ENCODE data around the gene NUAK1. TPM values are rescaled to one million over a fixed set of nuclear protein-coding genes. Genes with fewer than 3 reads are reported as not detected.

NUAK1 gene
- total and polyA plus RNA-seq, 3 experiments from 2014 or later, result 0.16 TPM; not detected in 2

- Histone ChIP-seq H3K36me3 (ENCODE audit: insufficient read depth, low read length) (no peaks in the 10 kb centered on the region), H3K4me3 (ENCODE audit: low read length) (no peak overlapping the region), H3K4me1 (ENCODE audit: insufficient read depth, low read length) (no peaks in the 10 kb centered on the region), H3K27ac (ENCODE audit: low read depth, low read length) (no peak overlapping the region), H3K9me3 (ENCODE audit: low read length) (no peaks in the 10 kb centered on the region), H3K27me3 (ENCODE audit: insufficient read depth, low read length, poor library complexity, severe bottlenecking) (no peaks in the 10 kb centered on the region)
- CTCF ChIA-PET, result no interaction called here
- POLR2A ChIA-PET, result no interaction called here
- Mint-ChIP-seq H3K27me3 (peaks cover 2 to 15% of the 10 kb centered on the region in 2 donors), H3K36me3 (no peaks in the 10 kb centered on the region), H3K27ac (no peak overlapping the region), H3K4me3 (no peak overlapping the region), H3K9me3 (peaks cover 0 to 2% (median 0%) of the 10 kb centered on the region in 5 donors), H3K4me1 (peaks cover 0 to 5% (median 3%) of the 10 kb centered on the region in 3 donors)
- no peak for DNase-seq
These were observed 24.2 kb downstream of the NUAK1 start for GRCh38 chr12:106114447-106115068.

- CTCF ChIA-PET, result no interaction called here
- no peak overlapping the region for H3K4me3 Mint-ChIP-seq
These were observed 24.8 kb downstream of the NUAK1 start for GRCh38 chr12:106113824-106114446.

GRCh38 chr12:106113446-106113823 lies 25.3 kb downstream of the NUAK1 start:
- DNase-seq, result no peak
- no peak overlapping the region for H3K27ac Mint-ChIP-seq
- H3K4me3 ChIP-seq (ENCODE audit: low read length), result no peak overlapping the region
- H3K9me3 Mint-ChIP-seq, result peaks cover 0 to 2% (median 0%) of the 10 kb centered on the region in 5 donors
- no peak overlapping the region for H3K27ac ChIP-seq (ENCODE audit: low read depth, low read length)
- no peaks in the 10 kb centered on the region for H3K36me3 ChIP-seq (ENCODE audit: insufficient read depth, low read length)
- H3K4me3 Mint-ChIP-seq, result peak overlapping the region in 1 of 7 donors; percentile 46
- no peaks in the 10 kb centered on the region for H3K36me3 Mint-ChIP-seq
- no peaks in the 10 kb centered on the region for H3K4me1 ChIP-seq (ENCODE audit: insufficient read depth, low read length)
- ChIA-PET POLR2A (no interaction called here), CTCF (no interaction called here)
- peaks cover 2 to 20% of the 10 kb centered on the region in 2 donors for H3K27me3 Mint-ChIP-seq
- peaks cover 0 to 5% (median 3%) of the 10 kb centered on the region in 3 donors for H3K4me1 Mint-ChIP-seq
- no peaks in the 10 kb centered on the region for H3K9me3 ChIP-seq (ENCODE audit: low read length)
- no peaks in the 10 kb centered on the region for H3K27me3 ChIP-seq (ENCODE audit: insufficient read depth, low read length, poor library complexity, severe bottlenecking)

More at GRCh38 chr12:106113824-106114446, 24.8 kb downstream of the NUAK1 start:
- Histone ChIP-seq H3K36me3 (ENCODE audit: insufficient read depth, low read length) (no peaks in the 10 kb centered on the region), H3K4me1 (ENCODE audit: insufficient read depth, low read length) (no peaks in the 10 kb centered on the region), H3K4me3 (ENCODE audit: low read length) (no peak overlapping the region), H3K27me3 (ENCODE audit: insufficient read depth, low read length, poor library complexity, severe bottlenecking) (no peaks in the 10 kb centered on the region), H3K27ac (ENCODE audit: low read depth, low read length) (no peak overlapping the region), H3K9me3 (ENCODE audit: low read length) (no peaks in the 10 kb centered on the region)
- no peaks in the 10 kb centered on the region for H3K36me3 Mint-ChIP-seq
- peaks cover 0 to 2% (median 0%) of the 10 kb centered on the region in 5 donors for H3K9me3 Mint-ChIP-seq
- DNase-seq, result no peak
- POLR2A ChIA-PET, result no interaction called here
- H3K27ac Mint-ChIP-seq, result no peak overlapping the region
- peaks cover 2 to 19% of the 10 kb centered on the region in 2 donors for H3K27me3 Mint-ChIP-seq
- peaks cover 0 to 5% (median 3%) of the 10 kb centered on the region in 3 donors for H3K4me1 Mint-ChIP-seq

- Mint-ChIP-seq H3K4me1 (peaks cover 0 to 5% (median 3%) of the 10 kb centered on the region in 3 donors), H3K27ac (peak overlapping the region in 1 of 8 donors; percentile 83), H3K4me3 (peak overlapping the region in 1 of 7 donors; percentile 46), H3K9me3 (peaks cover 0 to 2% (median 0%) of the 10 kb centered on the region in 5 donors), H3K36me3 (no peaks in the 10 kb centered on the region), H3K27me3 (peaks cover 2 to 21% of the 10 kb centered on the region in 2 donors)
- no peaks in the 10 kb centered on the region for H3K9me3 ChIP-seq (ENCODE audit: low read length)
- POLR2A ChIA-PET, result no interaction called here
- H3K36me3 ChIP-seq (ENCODE audit: insufficient read depth, low read length), result no peaks in the 10 kb centered on the region
- H3K27me3 ChIP-seq (ENCODE audit: insufficient read depth, low read length, poor library complexity, severe bottlenecking), result no peaks in the 10 kb centered on the region
- no peak for DNase-seq
- H3K4me3 ChIP-seq (ENCODE audit: low read length), result no peak overlapping the region
- H3K4me1 ChIP-seq (ENCODE audit: insufficient read depth, low read length), result no peaks in the 10 kb centered on the region
- CTCF ChIA-PET, result no interaction called here
- no peak overlapping the region for H3K27ac ChIP-seq (ENCODE audit: low read depth, low read length)
These were observed 25.7 kb downstream of the NUAK1 start for GRCh38 chr12:106113042-106113441.

GRCh38 chr12:106112145-106112821 lies 26.5 kb downstream of the NUAK1 start:
- Mint-ChIP-seq H3K36me3 (no peaks in the 10 kb centered on the region), H3K9me3 (peaks cover 0 to 2% (median 0%) of the 10 kb centered on the region in 5 donors), H3K4me3 (no peak overlapping the region), H3K27me3 (peaks cover 7 to 28% of the 10 kb centered on the region in 2 donors), H3K27ac (no peak overlapping the region), H3K4me1 (peaks cover 0 to 5% (median 3%) of the 10 kb centered on the region in 3 donors)
- Histone ChIP-seq H3K27me3 (ENCODE audit: insufficient read depth, low read length, poor library complexity, severe bottlenecking) (no peaks in the 10 kb centered on the region), H3K4me3 (ENCODE audit: low read length) (no peak overlapping the region), H3K27ac (ENCODE audit: low read depth, low read length) (no peak overlapping the region), H3K9me3 (ENCODE audit: low read length) (no peaks in the 10 kb centered on the region), H3K4me1 (ENCODE audit: insufficient read depth, low read length) (no peaks in the 10 kb centered on the region), H3K36me3 (ENCODE audit: insufficient read depth, low read length) (no peaks in the 10 kb centered on the region)
- DNase-seq, result no peak
- POLR2A ChIA-PET, result no interaction called here
- CTCF ChIA-PET, result no interaction called here

- H3K36me3 Mint-ChIP-seq, result no peaks in the 10 kb centered on the region
- ChIA-PET POLR2A (no interaction called here), CTCF (no interaction called here)
- peaks cover 0 to 2% (median 0%) of the 10 kb centered on the region in 5 donors for H3K9me3 Mint-ChIP-seq
- no peaks in the 10 kb centered on the region for H3K27me3 ChIP-seq (ENCODE audit: insufficient read depth, low read length, poor library complexity, severe bottlenecking)
- no peak overlapping the region for H3K27ac Mint-ChIP-seq
- H3K4me1 Mint-ChIP-seq, result peaks cover 0 to 5% (median 3%) of the 10 kb centered on the region in 3 donors
- H3K9me3 ChIP-seq (ENCODE audit: low read length), result no peaks in the 10 kb centered on the region
- no peak overlapping the region for H3K4me3 ChIP-seq (ENCODE audit: low read length)
- no peaks in the 10 kb centered on the region for H3K4me1 ChIP-seq (ENCODE audit: insufficient read depth, low read length)
- H3K27me3 Mint-ChIP-seq, result peaks cover 6 to 39% of the 10 kb centered on the region in 2 donors
- no peak for DNase-seq
- no peak overlapping the region for H3K4me3 Mint-ChIP-seq
- no peaks in the 10 kb centered on the region for H3K36me3 ChIP-seq (ENCODE audit: insufficient read depth, low read length)
- no peak overlapping the region for H3K27ac ChIP-seq (ENCODE audit: low read depth, low read length)
These were observed 28.0 kb downstream of the NUAK1 start for GRCh38 chr12:106110626-106111300.

GRCh38 chr12:106109168-106109910 lies 29.4 kb downstream of the NUAK1 start:
- Mint-ChIP-seq H3K4me1 (peaks cover 0 to 5% (median 3%) of the 10 kb centered on the region in 3 donors), H3K4me3 (no peak overlapping the region), H3K27ac (no peak overlapping the region), H3K36me3 (no peaks in the 10 kb centered on the region), H3K9me3 (peaks cover 0 to 2% (median 0%) of the 10 kb centered on the region in 5 donors), H3K27me3 (peaks cover 6 to 44% of the 10 kb centered on the region in 2 donors)
- no peaks in the 10 kb centered on the region for H3K9me3 ChIP-seq (ENCODE audit: low read length)
- POLR2A ChIA-PET, result no interaction called here
- H3K27me3 ChIP-seq (ENCODE audit: insufficient read depth, low read length, poor library complexity, severe bottlenecking), result no peaks in the 10 kb centered on the region
- no peak for DNase-seq
- no peak overlapping the region for H3K27ac ChIP-seq (ENCODE audit: low read depth, low read length)
- H3K4me3 ChIP-seq (ENCODE audit: low read length), result no peak overlapping the region
- no peaks in the 10 kb centered on the region for H3K4me1 ChIP-seq (ENCODE audit: insufficient read depth, low read length)
- CTCF ChIA-PET, result no interaction called here
- H3K36me3 ChIP-seq (ENCODE audit: insufficient read depth, low read length), result no peaks in the 10 kb centered on the region
